ENCODE data around the gene TMEM191B.
A peak's percentile ranks its signal among the peaks of the same experiment; 100 is the strongest.
"Not testable (repeated sequence)": the region's sequence is repeated elsewhere in the genome, so short reads cannot be mapped to it uniquely, and the experiment has no call there.

TMEM191B gene

DNA sequence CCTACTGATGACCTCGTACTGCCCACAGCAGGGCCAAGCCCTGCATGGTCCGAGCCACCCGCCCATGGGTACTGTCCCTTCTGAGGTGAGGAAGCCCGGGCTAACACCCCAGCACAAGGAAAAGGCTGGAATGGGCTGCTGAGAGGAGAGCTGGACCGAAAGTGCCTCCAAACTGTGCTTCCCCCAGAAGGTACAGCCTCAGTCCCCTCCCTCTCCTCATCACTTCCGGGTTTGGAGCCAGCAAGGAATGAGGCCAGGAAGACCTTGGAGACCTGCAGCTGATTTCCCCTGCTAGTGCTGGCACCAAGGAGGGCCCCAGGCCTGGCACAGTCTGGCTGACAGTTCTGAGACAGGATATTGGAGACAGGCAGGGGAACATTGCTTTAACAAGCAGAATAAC, 31.3 kb downstream of the TMEM191B start:
- DNase-seq: not testable (repeated sequence)

DNA sequence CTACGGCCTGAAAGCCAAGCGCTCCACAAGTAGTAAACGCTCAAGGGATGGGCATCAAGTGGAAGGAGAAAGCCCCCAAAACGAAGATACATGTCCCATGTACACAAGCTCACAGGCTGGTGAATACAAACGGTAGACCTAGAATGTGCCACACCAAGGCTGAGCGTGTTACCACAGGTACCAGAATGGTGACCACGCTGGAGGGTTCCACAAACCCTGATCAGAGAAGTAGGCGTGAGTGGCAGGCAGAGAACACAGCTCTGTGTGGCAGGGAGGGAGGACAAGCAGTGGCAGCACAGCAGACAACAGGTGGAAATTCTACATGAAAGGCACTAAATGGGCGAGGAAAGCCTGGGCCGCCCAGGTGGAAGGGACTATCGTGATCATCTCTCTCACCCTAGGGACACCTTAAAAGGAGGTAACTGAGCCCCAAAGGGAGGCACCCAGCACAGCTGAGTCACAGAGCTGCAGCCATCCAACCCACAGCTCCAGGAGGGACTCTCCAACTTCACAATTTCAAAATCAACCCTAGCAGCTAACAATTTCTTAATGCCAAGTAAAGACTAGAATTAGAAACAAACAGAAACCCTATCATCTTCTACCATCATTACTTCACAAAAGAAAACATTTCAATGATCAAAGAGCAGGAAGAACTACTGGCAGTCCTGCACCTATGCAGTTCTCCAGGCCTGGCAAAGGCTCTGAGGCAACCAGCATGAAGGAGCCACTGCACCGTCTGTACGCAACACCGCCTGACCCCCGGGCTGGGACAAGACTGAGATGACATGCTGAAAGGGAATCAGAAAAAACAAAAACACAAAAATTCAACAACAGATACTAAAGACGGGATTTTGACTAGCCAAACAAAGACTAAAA, 32.7 kb downstream of the TMEM191B start:
- DNase-seq: not testable (repeated sequence)

DNA sequence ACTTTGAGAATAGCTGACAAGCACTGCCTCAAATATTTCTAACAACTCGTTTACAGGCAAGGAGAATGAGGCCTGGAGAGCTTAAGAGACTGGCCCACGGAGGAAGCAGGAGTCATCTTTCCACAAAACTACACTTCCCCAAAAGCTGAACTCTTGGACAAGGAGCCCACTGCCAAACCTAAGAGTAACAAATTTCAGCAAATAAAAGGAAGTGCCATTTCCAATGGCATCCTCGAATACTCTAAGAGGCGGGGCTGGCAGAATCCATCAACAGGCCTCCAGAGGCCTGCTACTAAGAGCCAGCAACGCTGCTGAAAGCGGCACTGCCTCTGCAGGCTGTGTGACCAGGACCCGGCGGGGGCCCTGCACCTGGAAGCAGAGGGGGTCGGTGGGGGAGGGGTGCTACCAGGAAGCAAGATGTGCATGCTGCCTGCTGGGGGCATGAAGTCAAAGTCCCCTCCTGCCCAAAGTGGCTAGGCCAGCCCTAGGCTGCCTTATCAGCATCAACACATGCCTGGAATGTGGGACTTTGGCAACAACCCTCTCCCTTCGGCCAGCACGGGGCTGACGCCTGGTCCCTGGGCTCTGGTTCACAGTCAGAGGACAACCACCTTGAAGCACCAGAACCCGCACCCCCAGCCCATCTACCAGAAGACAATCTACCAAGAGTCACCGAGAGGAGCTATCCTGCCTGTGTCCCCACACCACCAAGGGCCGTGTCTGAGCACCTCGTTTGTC, 43.1 kb downstream of the TMEM191B start:
- DNase-seq: not testable (repeated sequence)

DNA sequence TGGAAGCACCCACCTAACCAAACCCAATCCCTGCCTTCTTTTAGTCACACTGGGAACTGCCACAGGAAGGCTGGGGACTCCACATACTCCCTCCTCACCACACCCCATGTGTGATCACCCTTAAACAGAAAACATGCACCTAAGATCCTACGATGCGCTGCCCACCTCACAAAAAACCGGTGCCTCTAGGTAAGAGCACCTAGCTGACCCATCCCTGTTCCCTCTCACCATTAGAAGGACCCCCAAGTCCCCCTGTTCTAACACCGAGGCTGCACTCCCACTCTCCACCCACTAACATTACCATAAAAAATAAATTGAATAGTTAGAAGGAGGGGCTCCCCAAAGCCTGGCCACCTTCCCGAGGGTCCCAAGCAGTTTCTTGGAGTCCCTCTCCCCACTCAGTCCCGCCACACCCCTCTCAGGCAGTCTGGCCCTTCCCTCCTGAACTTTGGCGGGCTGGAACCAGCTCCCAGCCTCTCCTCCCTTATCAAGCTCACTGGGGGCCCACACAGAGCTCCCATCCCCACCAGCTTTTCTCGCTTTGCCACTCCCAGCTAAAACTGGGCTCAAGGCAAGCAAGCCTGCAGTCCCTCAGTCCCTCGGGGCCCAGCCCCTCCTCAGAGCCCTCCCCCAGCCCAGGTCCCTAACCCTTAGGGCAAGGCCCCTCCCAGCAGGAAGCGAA, 46.0 kb downstream of the TMEM191B start:
- DNase-seq: not testable (repeated sequence)

DNA sequence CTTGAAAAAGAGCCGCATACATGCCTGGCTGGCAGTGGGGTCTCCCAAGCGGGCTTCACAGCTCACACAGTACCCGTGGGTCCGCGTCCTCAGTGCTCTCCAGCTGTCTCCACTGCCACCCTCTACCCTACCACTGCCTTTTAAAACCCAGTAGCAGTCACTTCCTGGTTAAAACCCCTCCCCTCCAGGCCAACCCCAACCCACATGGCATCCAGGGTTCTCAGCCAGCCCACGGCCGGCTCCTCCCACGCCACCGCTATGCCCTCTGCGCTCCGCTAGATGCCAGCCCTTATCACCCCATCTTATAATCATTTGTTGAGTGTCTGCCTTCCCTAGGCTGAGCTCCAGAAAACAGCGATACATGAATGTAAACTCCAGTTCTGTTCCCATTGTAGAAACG, 47.0 kb downstream of the TMEM191B start:
- not testable (repeated sequence) for DNase-seq

DNA sequence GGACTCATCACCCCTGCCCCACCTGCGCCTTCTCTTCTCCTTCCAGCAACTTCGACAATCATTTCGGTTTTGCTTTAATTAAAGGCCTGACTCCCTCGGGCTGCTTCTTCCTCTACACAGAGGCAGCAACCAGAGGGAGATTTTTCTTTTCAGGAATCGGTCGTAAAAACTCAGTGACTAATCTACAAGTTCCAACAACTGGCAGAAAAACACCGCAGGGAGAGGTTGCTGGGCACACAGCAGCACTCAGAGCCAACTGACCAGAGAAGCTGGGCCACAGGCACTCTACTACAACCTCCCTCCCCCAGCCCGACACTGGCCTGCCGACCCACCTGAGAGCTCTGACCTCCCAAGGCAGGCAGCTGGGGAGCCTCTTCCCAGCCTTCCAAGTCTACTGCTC, 48.1 kb downstream of the TMEM191B start:
- not testable (repeated sequence) for DNase-seq

DNA sequence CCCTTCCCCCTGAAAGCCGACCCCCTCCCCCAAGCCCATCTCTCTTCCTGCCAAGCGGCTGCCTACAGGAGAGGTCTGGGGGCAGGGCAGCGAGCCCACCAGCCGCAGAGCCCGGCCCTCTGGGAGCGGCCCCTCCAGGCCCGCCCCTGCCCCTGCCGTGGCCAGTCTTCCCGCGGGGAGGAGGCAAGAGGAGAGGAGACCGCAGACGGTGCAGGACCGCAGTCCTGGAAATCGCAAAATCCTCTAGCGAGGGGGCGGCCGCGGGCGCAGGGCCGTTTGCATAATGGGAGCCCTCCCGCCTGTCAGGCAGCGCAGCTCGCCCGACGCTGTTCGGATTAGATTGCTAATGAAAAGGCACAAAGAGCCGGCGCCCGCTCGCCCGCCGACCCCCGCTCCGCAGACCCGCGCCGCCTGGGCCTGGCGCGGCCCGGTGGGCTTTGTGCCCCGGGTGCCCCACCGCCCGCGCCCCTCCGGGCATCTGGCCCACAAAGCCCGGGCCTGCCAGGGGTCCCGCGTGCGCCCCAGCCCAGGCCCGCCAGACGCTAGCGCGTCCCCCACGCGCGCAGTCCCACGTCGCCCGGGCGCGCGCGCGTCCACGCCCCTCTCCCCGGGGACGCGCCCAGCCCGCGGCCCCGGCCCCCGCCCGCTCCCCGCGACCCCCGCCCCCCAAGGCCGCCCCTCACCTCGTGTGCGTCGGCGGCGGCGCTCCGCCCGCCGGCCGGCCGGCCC, 49.7 kb downstream of the TMEM191B start:
- not testable (repeated sequence) for DNase-seq

DNA sequence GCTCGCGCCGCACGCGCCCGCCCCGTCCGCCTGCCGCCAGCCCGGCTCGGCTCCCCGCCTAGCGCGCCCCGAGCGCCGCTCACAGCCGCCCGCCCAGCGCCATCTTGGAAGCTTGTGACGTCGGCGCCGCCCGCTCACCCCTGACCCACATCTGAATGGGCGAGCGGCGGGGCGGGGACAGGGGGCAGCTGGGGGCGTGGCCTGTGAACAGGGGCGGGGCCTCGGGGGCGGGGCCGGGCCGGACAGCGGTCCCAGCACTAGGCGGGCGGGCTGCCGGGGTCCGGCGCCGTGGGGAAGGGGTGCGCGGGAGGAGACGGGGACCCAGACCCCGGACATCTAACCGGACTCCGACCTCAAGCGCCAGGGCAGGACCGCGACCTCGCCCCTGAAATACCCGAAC, 50.2 kb downstream of the TMEM191B start:
- DNase-seq: peak; percentile 6

Data from activated T-cell treated with anti-CD3 and anti-CD28 coated beads for 4 hours (primary cell).